HG03432 (cell line): ENCODE results near the gene PDE4B.
"Not testable (repeated sequence)": the region's sequence is repeated elsewhere in the genome, so short reads cannot be mapped to it uniquely, and the experiment has no call there.

Experiments used
- ATAC-seq: cut with Tn5 transposase; IDR thresholded peaks from one replicate; pipeline ENCODE4 v1.9.1; 2021; ENCODE audit warnings: mild to moderate bottlenecking, moderate library complexity; ENCODE audit not compliant: unreplicated experiment

Gene PDE4B

GRCh38 chr1:66043186-66043585 lies 250.5 kb downstream of the PDE4B start:
- no peak for ATAC-seq

DNA sequence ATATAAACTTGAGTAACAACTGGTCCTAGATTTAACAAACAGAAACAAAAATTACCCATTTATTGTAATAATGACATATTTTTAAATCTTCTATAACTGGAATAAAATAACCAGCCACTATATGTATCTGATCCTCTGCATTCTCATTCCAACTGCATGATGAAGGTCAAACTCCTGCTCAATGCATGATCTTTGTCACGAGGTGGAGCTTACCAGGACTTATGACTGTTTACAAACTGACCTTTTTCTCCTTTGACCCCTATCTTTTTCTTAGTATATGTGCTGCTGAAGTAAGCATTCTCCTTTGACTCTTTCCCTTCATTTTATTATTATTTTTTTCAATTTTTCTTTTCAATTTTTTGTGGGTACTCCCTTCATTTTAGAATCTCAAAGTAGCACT lies 252.2 kb downstream of the PDE4B start:
- no peak for ATAC-seq

- ATAC-seq, result no peak
Measured at GRCh38 chr1:66046415-66046814, 253.7 kb downstream of the PDE4B start.

- no peak for ATAC-seq
Measured at GRCh38 chr1:66048011-66048410, 255.3 kb downstream of the PDE4B start.

DNA sequence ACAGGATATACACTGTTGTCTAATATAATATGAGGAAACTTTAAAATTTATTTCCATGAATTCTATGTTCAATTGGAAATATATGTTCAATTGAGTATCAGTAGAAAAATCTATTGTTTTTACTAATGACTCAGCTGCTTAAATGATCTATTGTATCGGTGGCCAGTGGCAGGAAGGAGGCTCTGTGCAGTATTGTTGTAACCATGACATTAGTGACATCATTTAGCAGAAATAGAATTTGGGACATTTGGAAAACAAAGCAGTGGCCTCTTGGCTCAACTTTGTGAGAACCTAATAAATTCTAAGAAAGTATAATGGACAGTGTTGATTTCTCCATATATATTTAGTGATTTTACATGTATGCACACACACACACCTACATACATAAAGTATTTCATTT lies 257.4 kb downstream of the PDE4B start:
- no peak for ATAC-seq

GRCh38 chr1:66050633-66051032 lies 257.9 kb downstream of the PDE4B start:
- no peak for ATAC-seq

GRCh38 chr1:66055092-66055491 lies 262.4 kb downstream of the PDE4B start:
- no peak for ATAC-seq

- ATAC-seq, result not testable (repeated sequence)
Measured at GRCh38 chr1:66057448-66057847, 264.8 kb downstream of the PDE4B start.

DNA sequence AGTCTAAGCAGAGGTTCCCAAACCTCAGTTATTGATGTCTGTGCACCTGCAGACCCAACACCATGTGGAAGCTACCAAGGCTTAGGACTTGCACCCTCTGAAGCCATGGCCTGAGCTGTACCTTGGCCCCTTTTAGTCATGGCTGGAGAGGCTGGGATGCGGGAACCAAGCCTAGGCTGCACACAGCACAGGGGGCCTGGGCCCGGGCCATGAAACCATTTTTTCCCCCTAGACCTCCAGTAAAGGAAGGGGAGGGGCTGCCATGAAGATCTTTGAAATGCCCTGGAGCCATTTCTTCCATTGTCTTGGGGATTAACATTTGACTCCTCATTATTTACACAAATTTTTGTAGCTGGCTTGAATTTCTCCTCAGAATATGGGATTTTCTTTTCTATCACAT lies 265.9 kb downstream of the PDE4B start:
- ATAC-seq, result no peak

DNA sequence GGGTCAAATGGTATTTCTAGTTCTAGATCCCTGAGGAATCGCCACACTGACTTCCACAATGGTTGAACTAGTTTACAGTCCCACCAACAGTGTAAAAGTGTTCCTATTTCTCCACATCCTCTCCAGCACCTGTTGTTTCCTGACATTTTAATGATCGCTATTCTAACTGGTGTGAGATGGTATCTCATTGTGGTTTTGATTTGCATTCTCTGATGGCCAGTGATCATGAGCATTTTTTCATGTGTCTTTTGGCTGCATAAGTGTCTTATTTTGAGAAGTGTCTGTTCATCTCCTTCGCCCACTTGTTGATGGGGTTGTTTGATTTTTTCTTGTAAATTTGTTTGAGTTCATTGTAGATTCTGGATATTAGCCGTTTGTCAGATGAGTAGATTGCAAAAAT lies 274.5 kb downstream of the PDE4B start:
- not testable (repeated sequence) for ATAC-seq

DNA sequence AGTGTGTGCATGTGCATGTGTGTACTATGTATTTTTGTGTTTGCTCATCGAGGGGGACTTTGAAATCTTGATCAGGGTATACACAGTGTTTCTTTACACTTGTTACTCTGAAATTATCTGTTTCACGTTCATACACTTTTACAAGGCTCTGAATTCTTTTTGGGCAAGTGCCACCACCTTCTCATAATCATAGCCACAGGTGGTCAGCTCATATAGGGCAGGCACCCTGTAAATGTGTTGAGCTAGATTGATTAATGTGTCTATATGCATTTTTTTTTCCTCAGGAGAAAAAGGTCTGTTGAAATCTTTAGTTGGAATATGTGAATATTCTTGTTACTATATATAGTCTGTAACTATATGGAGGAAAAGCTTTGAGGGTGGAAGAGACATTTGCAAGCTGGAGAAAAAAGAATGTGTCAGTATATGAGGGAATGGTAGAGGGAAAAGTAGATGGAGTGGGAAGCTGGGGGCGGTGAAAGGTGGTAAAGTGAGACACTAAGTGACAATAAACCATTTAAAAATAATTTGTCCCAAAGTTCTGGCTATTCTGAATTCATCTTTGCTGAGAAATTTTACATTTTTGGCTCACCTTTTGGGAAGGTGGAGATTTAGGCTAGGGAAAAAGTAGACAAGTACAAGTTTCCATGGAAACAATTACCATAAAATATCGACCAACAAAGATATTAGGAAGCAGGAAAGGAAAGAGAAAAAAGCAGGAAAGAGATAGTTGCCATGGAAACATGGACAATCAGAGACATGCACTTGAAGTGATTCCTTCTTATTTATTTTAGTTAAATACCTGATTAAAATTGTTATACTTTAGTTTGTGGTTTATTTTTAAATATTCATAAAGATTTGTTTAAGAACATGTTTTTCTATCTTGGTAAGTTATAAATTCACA lies 277.5 kb downstream of the PDE4B start:
- ATAC-seq, result no peak

GRCh38 chr1:66073388-66073787 lies 280.7 kb downstream of the PDE4B start:
- no peak for ATAC-seq

DNA sequence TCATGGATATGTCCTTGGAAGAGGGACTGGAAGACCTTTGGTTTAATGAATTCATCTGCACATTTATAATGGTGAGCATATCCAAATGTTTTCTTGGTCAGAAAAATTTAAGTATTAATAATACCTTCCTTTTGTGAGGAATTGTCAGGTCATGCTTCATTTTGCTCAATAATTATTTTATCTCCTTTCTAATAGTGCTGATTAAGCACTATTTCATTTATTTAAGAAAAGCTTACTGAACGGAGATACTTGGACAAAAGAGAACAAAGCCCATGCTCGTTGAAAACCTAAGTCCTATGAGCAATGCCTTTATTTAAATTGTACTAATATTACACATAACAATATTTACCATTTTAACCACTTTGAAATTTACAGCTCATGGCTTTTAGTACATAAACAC lies 281.5 kb downstream of the PDE4B start:
- no peak for ATAC-seq

GRCh38 chr1:66078412-66078811 lies 285.7 kb downstream of the PDE4B start:
- no peak for ATAC-seq

DNA sequence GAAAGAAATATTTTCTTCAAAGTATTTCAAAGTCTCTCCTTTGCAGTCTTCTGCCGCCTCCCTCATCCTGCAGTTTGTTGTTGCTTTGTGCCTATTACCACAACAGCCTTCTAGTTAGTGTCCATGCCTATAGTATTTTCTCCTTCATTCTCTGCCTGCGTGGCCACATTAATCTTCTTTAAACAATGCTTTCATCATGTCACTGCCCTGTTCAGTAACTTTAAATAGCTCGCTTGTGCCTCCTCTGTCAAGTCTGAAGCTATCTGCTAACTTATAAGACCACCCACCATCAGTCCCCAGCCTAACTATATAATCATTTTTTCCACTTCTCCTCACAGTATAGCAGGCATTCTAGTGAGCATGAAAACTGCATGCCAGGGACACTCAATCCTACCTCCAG lies 290.3 kb downstream of the PDE4B start:
- no peak for ATAC-seq

DNA sequence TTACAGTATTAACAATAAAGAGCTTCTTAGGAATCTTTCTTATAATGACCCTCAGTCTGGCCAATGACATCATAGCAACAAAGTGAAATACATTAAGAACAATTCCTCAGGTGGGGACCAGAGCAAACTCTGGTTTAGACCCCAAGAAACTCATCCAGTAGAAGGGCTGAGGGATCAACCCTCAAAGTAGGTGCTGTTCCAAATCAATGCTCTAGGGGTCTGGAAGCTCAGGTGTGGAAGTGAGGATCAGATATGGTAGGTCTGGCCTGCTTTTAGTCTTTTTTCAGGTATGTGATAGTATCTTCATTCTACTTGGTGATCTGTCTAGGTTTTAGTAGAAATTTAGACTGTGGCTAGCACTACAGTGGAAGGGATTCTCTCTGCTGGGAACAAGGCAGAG lies 291.7 kb downstream of the PDE4B start:
- ATAC-seq, result no peak

GRCh38 chr1:66085600-66085999 lies 292.9 kb downstream of the PDE4B start:
- no peak for ATAC-seq

GRCh38 chr1:66088787-66089186 lies 296.1 kb downstream of the PDE4B start:
- ATAC-seq, result no peak

GRCh38 chr1:66090859-66091457 lies 298.3 kb downstream of the PDE4B start:
- no peak for ATAC-seq

DNA sequence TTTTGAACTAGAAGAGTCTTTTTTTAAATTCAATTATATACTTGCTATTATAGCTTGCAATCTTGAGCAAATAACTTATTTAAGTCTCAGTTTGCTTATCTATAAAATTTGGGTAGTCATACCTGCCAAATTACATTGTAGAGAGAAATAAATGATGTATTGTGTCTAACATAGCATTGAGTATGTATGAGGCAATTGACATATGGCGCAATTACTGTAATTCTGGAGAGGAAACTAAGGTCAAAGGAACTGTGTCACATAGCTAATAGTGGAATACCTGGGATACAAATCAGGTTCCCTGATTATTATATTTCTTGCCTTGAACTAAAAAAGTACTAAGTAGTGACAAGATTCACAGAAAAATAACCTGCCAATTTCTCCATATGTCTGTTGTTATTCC lies 302.5 kb downstream of the PDE4B start:
- ATAC-seq, result no peak

GRCh38 chr1:66100959-66101358 lies 308.3 kb downstream of the PDE4B start:
- not testable (repeated sequence) for ATAC-seq

DNA sequence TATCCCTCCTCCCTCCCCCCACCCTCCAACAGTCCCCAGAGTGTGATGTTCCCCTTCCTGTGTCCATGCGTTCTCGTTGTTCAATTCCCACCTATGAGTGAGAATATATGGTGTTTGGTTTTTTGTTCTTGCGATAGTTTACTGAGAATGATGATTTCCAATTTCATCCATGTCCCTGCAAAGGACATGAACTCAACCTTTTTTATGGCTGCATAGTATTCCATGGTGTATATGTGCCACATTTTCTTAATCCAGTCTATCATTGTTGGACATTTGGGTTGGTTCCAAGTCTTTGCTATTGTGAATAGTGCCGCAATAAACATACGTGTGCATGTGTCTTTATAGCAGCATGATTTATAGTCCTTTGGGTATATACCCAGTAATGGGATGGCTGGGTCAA lies 311.4 kb downstream of the PDE4B start:
- not testable (repeated sequence) for ATAC-seq
